HCT116 (cell line): Measurements from ENCODE around the gene ACER3. TPM values are rescaled to one million over a fixed set of nuclear protein-coding genes. Genes with fewer than 3 reads are reported as not detected.

ENCODE experiments used
- ATAC-seq: fragments of 200-7000 bp; cut with Tn5 transposase; 2 replicates; pipeline ENCODE4 v1.9.1; 2020; ENCODE audit warnings: mild to moderate bottlenecking, moderate library complexity
- BruUV-seq: library from RNA; stranded (reverse); fragments of 400-500 nt; replicated peaks from 2 replicates; lab custom pipeline; 2021; lab: Mats Ljungman, UMichigan
- CTCF ChIA-PET: fragments of 300-600 bp; sonication (Branson Sonifier 250); formaldehyde crosslinking; loops from one replicate; lab custom pipeline; 2021; ENCODE audit warnings: antibody characterized with exemption; lab: Charles Lee
- POLR2A ChIA-PET: fragments of 300-600, 350-600 bp; sonication (Branson Sonifier 250); formaldehyde crosslinking; loops from one replicate; lab custom pipeline; 2021; ENCODE audit warnings: antibody characterized with exemption; lab: Charles Lee
- RAD21 ChIA-PET, 2 experiments: fragments of 300-600 bp; sonication (Branson Sonifier 250); formaldehyde crosslinking; loops; one replicate each; lab custom pipeline; 2023; ENCODE audit warnings: low total read pairs in 2 of 2; ENCODE audit not compliant: uncharacterized antibody in 2 of 2, unreplicated experiment in 2 of 2, low non-redundant PET in 1 of 2; lab: Charles Lee
- DNase-seq: peaks from one replicate; pipeline ENCODE4 v3.0.0-alpha.2; 2010; ENCODE audit warnings: low read depth, low spot score
- H2AFZ ChIP-seq: fragments of 200-600 bp; shearing (Covaris generic), sonication (generic); 2 replicates; pipeline ENCODE4 v1.6.1; 2017; ENCODE audit warnings: low read depth, mixed run types, mixed read lengths, antibody characterized with exemption, low read length; ENCODE audit not compliant: poor library complexity, severe bottlenecking
- H3K27ac ChIP-seq: 2 replicates; pipeline ENCODE4 v1.5.1; 2012; ENCODE audit warnings: low read depth, low read length
- H3K27me3 ChIP-seq: fragments of 200-600 bp; sonication (generic); 2 replicates; pipeline ENCODE4 v1.6.1; 2016; ENCODE audit warnings: mixed run types, low read length, mixed read lengths; ENCODE audit not compliant: insufficient read depth
- H3K36me3 ChIP-seq, 2 experiments: fragments of 200-500 bp in 1 of 2; fragments of 200-600 bp in 1 of 2; sonication (Bioruptor generic) in 1 of 2; sonication (generic) in 1 of 2; 2 replicates each; pipeline versions ENCODE4 v1.5.1 to v1.6.1; 2014 to 2016; ENCODE audit warnings: low read length in 2 of 2, inconsistent platforms in 1 of 2, mixed read lengths in 1 of 2, mixed run types in 1 of 2; ENCODE audit not compliant: insufficient read depth in 2 of 2, control insufficient read depth in 1 of 2
- H3K4me1 ChIP-seq, 2 experiments: fragments of 200-600 bp in 1 of 2; sonication (generic) in 1 of 2; 2 replicates each; pipeline versions ENCODE4 v1.5.1 to v1.6.1; 2012 to 2017; ENCODE audit warnings: low read length in 2 of 2, inconsistent platforms in 1 of 2, mild to moderate bottlenecking in 1 of 2, mixed read lengths in 1 of 2, mixed run types in 1 of 2, moderate library complexity in 1 of 2; ENCODE audit not compliant: insufficient read depth in 2 of 2, control insufficient read depth in 1 of 2
- H3K4me2 ChIP-seq: fragments of 200-600 bp; sonication (generic); 2 replicates; pipeline ENCODE4 v1.6.1; 2017; ENCODE audit warnings: mixed run types, low read length, mixed read lengths
- H3K4me3 ChIP-seq, 2 experiments: fragments of 200-600 bp in 1 of 2; sonication (generic) in 1 of 2; replicated peaks in 1 of 2; 2 replicates each; pipeline ENCODE4 v1.5.1; 2011 to 2016; ENCODE audit warnings: low read length in 2 of 2, control low read depth in 1 of 2, low read depth in 1 of 2, mild to moderate bottlenecking in 1 of 2, mixed read lengths in 1 of 2, mixed run types in 1 of 2
- H3K79me2 ChIP-seq: fragments of 200-600 bp; sonication (generic); 2 replicates; pipeline ENCODE4 v1.6.1; 2017; ENCODE audit warnings: mild to moderate bottlenecking, mixed run types, low read length, moderate library complexity, mixed read lengths; ENCODE audit not compliant: insufficient read depth
- H3K9ac ChIP-seq: fragments of 200-600 bp; sonication (generic); 2 replicates; pipeline ENCODE4 v1.6.1; 2016; ENCODE audit warnings: low read length, mixed read lengths
- H3K9me2 ChIP-seq: fragments of 200-600 bp; sonication (generic), shearing (Covaris generic); 2 replicates; pipeline ENCODE4 v1.6.1; 2017; ENCODE audit warnings: mixed run types, mild to moderate bottlenecking, moderate library complexity; ENCODE audit not compliant: insufficient read depth
- H3K9me3 ChIP-seq, 2 experiments: fragments of 200-500 bp in 1 of 2; fragments of 200-600 bp in 1 of 2; sonication (Bioruptor generic) in 1 of 2; sonication (generic) in 1 of 2; 2 replicates each; pipeline ENCODE4 v1.6.1; 2014 to 2017; ENCODE audit warnings: low read length in 2 of 2, mixed read lengths in 2 of 2, inconsistent platforms in 1 of 2, low read depth in 1 of 2, mild to moderate bottlenecking in 1 of 2, mixed run types in 1 of 2, moderate library complexity in 1 of 2; ENCODE audit not compliant: control insufficient read depth in 1 of 2, insufficient read depth in 1 of 2
- H4K20me1 ChIP-seq: fragments of 200-600 bp; sonication (generic), shearing (Covaris generic); 2 replicates; pipeline ENCODE4 v1.6.1; 2017; ENCODE audit warnings: mixed run types, mild to moderate bottlenecking, moderate library complexity; ENCODE audit not compliant: insufficient read depth
- CBX3 ChIP-seq: IDR thresholded peaks from 2 replicates; pipeline ENCODE4 v1.6.1; 2012; ENCODE audit warnings: low read depth
- EZH2 ChIP-seq: fragments of 200-600 bp; sonication (generic); IDR thresholded peaks from 2 replicates; pipeline ENCODE4 v1.6.1; 2017; ENCODE audit warnings: antibody characterized with exemption, mixed run types
- EZH2phosphoT487 ChIP-seq: fragments of 200-600 bp; IDR thresholded peaks from 2 replicates; pipeline ENCODE4 v1.6.1; 2018; ENCODE audit warnings: antibody characterized with exemption, borderline replicate concordance
- JUND ChIP-seq: IDR thresholded peaks from 2 replicates; pipeline ENCODE4 v1.6.1; 2012
- POLR2A ChIP-seq: IDR thresholded peaks from 2 replicates; pipeline ENCODE4 v1.7.0; 2011; ENCODE audit warnings: borderline replicate concordance; ENCODE audit not compliant: insufficient read depth, insufficient read length; ENCODE audit errors: extremely low read depth
- RAD21 ChIP-seq: IDR thresholded peaks from 2 replicates; pipeline ENCODE4 v1.6.1; 2012; ENCODE audit warnings: low read depth, mild to moderate bottlenecking
- SRF ChIP-seq: IDR thresholded peaks from 2 replicates; pipeline ENCODE4 v1.6.1; 2012; ENCODE audit warnings: low read depth
- TCF7L2 ChIP-seq: IDR thresholded peaks from 2 replicates; pipeline ENCODE4 v1.7.0; 2011; ENCODE audit warnings: borderline replicate concordance, inconsistent platforms; ENCODE audit not compliant: insufficient read depth, insufficient read length; ENCODE audit errors: extremely low read depth
- ZFX ChIP-seq: fragments of 450-650 bp; IDR thresholded peaks from 2 replicates; pipeline ENCODE4 v1.6.1; 2017
- intact Hi-C: fragments of 100-400 bp; cut with micrococcal nuclease; formaldehyde crosslinking; loops from 2 replicates; pipeline ENCODE4 v1.10.0; 2022
- total RNA-seq: library from RNA; stranded (reverse); gene quantifications from one replicate; pipeline ENCODE4 v1.2.1, GENCODE V29; 2021; ENCODE audit not compliant: unreplicated experiment
- TF ChIP-seq, protein P1 (sequence below), 3 experiments: fragments of 200-600 bp in 1 of 3; sonication (generic) in 1 of 3; IDR thresholded peaks in 2 of 3; conservative IDR thresholded peaks in 1 of 3; 2 replicates each; pipeline ENCODE4 v1.5.1; 2012 to 2017; ENCODE audit warnings: low read depth in 2 of 3, low read length in 2 of 3, antibody characterized with exemption in 1 of 3, borderline replicate concordance in 1 of 3, control low read depth in 1 of 3, mild to moderate bottlenecking in 1 of 3, mixed read lengths in 1 of 3, mixed run types in 1 of 3, moderate library complexity in 1 of 3; ENCODE audit not compliant: insufficient read depth in 1 of 3
- TF ChIP-seq, protein P2 (sequence below): IDR thresholded peaks from 2 replicates; pipeline ENCODE4 v1.6.1; 2012

ACER3 gene
- total RNA-seq, 1 experiment from 2014 or later, result 19.1 TPM

DNA sequence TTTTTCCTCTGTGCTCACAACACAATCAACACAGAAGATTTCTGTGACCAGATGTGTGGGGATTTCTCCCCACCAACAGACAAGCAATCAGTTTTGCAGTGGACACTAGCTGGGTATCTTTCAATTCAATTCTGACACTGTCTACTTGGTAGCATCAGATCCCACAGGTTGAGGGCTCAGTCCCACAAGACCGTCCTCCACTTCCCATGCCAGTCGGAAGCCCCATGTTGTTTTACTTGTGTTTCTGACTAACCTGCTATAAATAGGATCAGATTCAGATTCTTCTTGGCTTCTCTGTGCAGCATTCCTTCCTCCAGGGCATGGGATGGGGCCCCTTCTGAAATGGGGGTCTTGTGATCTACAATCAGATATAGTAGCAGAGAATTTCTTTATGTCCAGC lies 19.6 kb downstream of the ACER3 start:
- Histone ChIP-seq H3K9me3 (no peaks in the 10 kb centered on the region), H3K4me1 (peaks cover 0 to 5% of the 10 kb centered on the region in 2 experiments; a peak in 2 of 4 replicates), H3K4me2 (no peak overlapping the region), H3K36me3 (no peaks in the 10 kb centered on the region), H3K27me3 (no peaks in the 10 kb centered on the region), H3K79me2 (peaks cover 34% of the 10 kb centered on the region), H3K9ac (no peak overlapping the region), H3K9me2 (no peaks in the 10 kb centered on the region), H3K4me3 (no peak overlapping the region), H2AFZ (no peak overlapping the region), H4K20me1 (no peaks in the 10 kb centered on the region), H3K27ac (no peak overlapping the region)
- no TSS peak for BruUV-seq
- ATAC-seq (no peak), DNase-seq (no peak)
- CTCF ChIA-PET, result no interaction called here
- RAD21 ChIA-PET, result no interaction called here
- intact Hi-C loops, result no loop called here
- POLR2A ChIA-PET, result no interaction called here
- TF ChIP-seq ZFX (no peak), EZH2phosphoT487 (no peak), JUND (no peak), TCF7L2 (no peak), SRF (no peak), CBX3 (no peak), RAD21 (no peak), POLR2A (no peak), EZH2 (no peak)
- TF ChIP-seq, protein P1, sequence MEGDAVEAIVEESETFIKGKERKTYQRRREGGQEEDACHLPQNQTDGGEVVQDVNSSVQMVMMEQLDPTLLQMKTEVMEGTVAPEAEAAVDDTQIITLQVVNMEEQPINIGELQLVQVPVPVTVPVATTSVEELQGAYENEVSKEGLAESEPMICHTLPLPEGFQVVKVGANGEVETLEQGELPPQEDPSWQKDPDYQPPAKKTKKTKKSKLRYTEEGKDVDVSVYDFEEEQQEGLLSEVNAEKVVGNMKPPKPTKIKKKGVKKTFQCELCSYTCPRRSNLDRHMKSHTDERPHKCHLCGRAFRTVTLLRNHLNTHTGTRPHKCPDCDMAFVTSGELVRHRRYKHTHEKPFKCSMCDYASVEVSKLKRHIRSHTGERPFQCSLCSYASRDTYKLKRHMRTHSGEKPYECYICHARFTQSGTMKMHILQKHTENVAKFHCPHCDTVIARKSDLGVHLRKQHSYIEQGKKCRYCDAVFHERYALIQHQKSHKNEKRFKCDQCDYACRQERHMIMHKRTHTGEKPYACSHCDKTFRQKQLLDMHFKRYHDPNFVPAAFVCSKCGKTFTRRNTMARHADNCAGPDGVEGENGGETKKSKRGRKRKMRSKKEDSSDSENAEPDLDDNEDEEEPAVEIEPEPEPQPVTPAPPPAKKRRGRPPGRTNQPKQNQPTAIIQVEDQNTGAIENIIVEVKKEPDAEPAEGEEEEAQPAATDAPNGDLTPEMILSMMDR (IDR thresholded peaks at IDR 0.05 in 2 of 3, conservative IDR thresholded peaks at IDR 0.05 in 1 of 3; ENCODE audit: borderline replicate concordance in 1 of 3, insufficient read depth in 1 of 3, low read depth in 2 of 3, low read length in 2 of 3), result no peak
- TF ChIP-seq, protein P2, sequence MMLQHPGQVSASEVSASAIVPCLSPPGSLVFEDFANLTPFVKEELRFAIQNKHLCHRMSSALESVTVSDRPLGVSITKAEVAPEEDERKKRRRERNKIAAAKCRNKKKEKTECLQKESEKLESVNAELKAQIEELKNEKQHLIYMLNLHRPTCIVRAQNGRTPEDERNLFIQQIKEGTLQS, result no peak
